IgD-negative memory B cell (primary cell): ENCODE measurements around the gene PPL. TPM values are rescaled to one million over a fixed set of nuclear protein-coding genes. Genes with fewer than 3 reads are reported as not detected.
"Not testable (repeated sequence)": the region's sequence is repeated elsewhere in the genome, so short reads cannot be mapped to it uniquely, and the experiment has no call there.

Experiments used
- H3K27ac Mint-ChIP-seq, 3 donors: one replicate each; pipeline ENCODE4 v1.8.0; 2020 to 2022; ENCODE audit warnings: mild to moderate bottlenecking in 3 of 3, mixed read lengths in 3 of 3, moderate library complexity in 1 of 3
- H3K27me3 Mint-ChIP-seq: one replicate; pipeline ENCODE4 v1.8.0; 2021; ENCODE audit warnings: mixed read lengths
- H3K36me3 Mint-ChIP-seq: one replicate; pipeline ENCODE4 v1.8.0; 2020; ENCODE audit warnings: mild to moderate bottlenecking, mixed read lengths
- H3K4me1 Mint-ChIP-seq, 3 donors: one replicate each; pipeline ENCODE4 v1.8.0; 2020 to 2022; ENCODE audit warnings: mixed read lengths in 3 of 3, mild to moderate bottlenecking in 1 of 3
- H3K4me3 Mint-ChIP-seq, 4 donors: one replicate each; pipeline ENCODE4 v1.8.0; 2020 to 2022; ENCODE audit warnings: mild to moderate bottlenecking in 4 of 4, mixed read lengths in 4 of 4, moderate library complexity in 3 of 4
- H3K9me3 Mint-ChIP-seq, 3 donors: one replicate each; pipeline ENCODE4 v1.8.0; 2020 to 2021; ENCODE audit warnings: mixed read lengths in 3 of 3, mild to moderate bottlenecking in 1 of 3
- polyA plus RNA-seq: library from polyadenylated mRNA; unstranded; fragments of 300-500 nt; fragmentation: Illumina TruSeq; gene quantifications from one replicate; pipeline ENCODE4 v1.2.3, GENCODE V29; 2021

PPL gene
- 0.55 TPM for polyA plus RNA-seq

- H3K4me1 Mint-ChIP-seq: peaks cover 0 to 6% (median 0%) of the 10 kb centered on the region in 3 donors
- H3K36me3 Mint-ChIP-seq: no peaks in the 10 kb centered on the region
- peaks cover 0 to 1% (median 0%) of the 10 kb centered on the region in 3 donors for H3K9me3 Mint-ChIP-seq
- H3K27ac Mint-ChIP-seq: no peak within 1 kb of the TSS
- H3K4me3 Mint-ChIP-seq: peak within 1 kb of the TSS; percentile 22 to 84 (median 75)
- peaks cover 36% of the 10 kb centered on the region for H3K27me3 Mint-ChIP-seq
Measured at GRCh38 chr16:4936991-4937781, at the start of gene PPL. Gene PPL (minus strand): TSS chr16:4937148. CDS start chr16:4937045, 103 bp downstream.

DNA sequence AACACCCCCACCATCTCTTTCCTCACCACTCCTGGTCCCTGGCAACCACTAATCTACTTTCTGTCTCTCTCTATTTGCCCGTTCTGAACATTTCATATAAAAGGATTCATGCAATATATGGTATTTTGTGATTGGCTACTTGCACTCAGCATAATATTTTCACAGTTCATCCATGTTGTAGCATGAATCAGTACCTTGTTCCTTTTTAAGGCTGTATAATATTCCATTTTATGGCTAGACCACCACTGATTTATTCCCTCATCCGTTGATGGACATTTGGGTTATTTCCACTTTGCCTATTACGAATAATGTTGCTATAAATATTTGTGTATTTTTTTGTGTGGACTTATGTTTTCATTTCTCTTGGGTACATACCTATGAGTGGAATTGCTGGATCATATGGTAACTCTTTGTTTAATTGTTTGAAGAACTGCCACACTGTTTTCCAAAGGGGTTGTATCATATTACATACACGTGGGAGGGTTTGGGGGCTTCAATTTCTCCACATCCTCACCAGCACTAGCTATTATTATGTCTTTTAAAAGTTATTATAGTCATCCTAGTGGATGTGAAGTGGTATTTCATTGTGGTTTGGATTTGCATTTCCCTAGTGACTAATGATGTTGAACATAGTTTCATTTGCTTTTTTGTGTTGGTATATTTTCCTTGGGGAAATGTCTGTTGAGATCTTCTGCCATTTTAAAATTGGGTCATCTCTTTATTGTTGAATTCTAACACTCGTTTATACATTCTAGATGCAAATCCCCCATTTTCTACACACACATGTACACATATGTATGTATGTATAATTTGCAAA is 47.4 kb upstream of the PPL start:
- Mint-ChIP-seq H3K27ac (no peak overlapping the region), H3K27me3 (peaks cover 31% of the 10 kb centered on the region), H3K4me1 (no peaks in the 10 kb centered on the region), H3K9me3 (peaks cover 4 to 12% (median 8%) of the 10 kb centered on the region in 3 donors), H3K4me3 (no peak overlapping the region), H3K36me3 (peaks cover 2% of the 10 kb centered on the region)

DNA sequence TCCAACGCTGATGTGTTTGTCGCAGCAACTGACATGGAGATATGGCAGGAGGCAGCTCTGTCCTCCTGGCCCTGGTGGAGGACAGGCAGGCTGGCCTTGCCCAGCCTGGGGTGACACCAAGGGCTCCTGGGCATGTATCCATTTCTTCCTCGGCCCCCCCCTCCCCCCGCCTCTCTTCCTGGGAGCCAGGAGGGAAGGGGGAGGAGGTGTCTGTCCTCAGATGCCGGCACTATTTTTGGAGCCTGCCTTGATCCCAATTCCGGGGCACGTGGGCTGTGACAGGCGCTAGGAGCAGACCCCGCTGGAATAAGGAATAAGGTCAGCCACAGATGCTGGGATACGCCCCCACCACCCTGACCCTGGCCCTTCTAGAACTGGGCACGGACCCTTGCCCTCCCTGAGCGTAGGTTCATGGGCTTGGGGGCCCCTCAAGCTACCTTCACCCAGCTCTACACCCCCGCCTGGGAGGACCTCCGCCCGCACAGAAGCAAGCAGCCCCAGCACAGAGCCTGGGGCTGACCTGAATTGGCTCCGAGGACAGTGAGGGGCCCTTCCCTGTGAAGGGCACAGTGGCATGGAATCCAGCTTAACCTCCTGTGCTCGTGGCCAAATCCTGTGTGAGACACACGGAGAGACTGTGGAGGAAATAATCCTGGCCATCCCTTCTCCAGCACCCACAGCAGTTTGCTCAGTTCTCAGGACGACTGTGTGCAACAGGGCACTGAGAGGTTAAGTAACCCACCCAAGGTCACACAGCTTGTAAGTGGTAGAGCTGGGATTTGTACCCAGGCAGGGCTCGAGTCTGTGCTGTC is 45.3 kb upstream of the PPL start:
- no peaks in the 10 kb centered on the region for H3K36me3 Mint-ChIP-seq
- peaks cover 4 to 11% (median 7%) of the 10 kb centered on the region in 3 donors for H3K9me3 Mint-ChIP-seq
- H3K4me3 Mint-ChIP-seq: no peak overlapping the region

GRCh38 chr16:4981473-4981872 is 44.5 kb upstream of the PPL start:
- H3K4me3 Mint-ChIP-seq: no peak overlapping the region
- H3K36me3 Mint-ChIP-seq: no peaks in the 10 kb centered on the region
- H3K27me3 Mint-ChIP-seq: peaks cover 7% of the 10 kb centered on the region
- peaks cover 4 to 10% (median 7%) of the 10 kb centered on the region in 3 donors for H3K9me3 Mint-ChIP-seq
- peak overlapping the region in 1 of 3 donors; percentile 27 for H3K27ac Mint-ChIP-seq
- H3K4me1 Mint-ChIP-seq: no peaks in the 10 kb centered on the region

More for the DNA sequence above, 45.3 kb upstream of the PPL start:
- peaks cover 13% of the 10 kb centered on the region for H3K27me3 Mint-ChIP-seq
- no peaks in the 10 kb centered on the region for H3K4me1 Mint-ChIP-seq
- H3K27ac Mint-ChIP-seq: no peak overlapping the region

GRCh38 chr16:4980691-4981090 is 43.7 kb upstream of the PPL start:
- Mint-ChIP-seq H3K27me3 (peaks cover 3% of the 10 kb centered on the region), H3K4me3 (no peak overlapping the region), H3K27ac (no peak overlapping the region), H3K4me1 (peaks cover 4 to 7% (median 6%) of the 10 kb centered on the region in 3 donors), H3K36me3 (no peaks in the 10 kb centered on the region), H3K9me3 (peaks cover 2 to 8% (median 3%) of the 10 kb centered on the region in 3 donors)

- Mint-ChIP-seq H3K27ac (no peak overlapping the region), H3K36me3 (no peaks in the 10 kb centered on the region), H3K9me3 (peaks cover 2 to 8% (median 3%) of the 10 kb centered on the region in 3 donors), H3K4me1 (peaks cover 7 to 11% (median 10%) of the 10 kb centered on the region in 3 donors), H3K27me3 (peaks cover 3% of the 10 kb centered on the region), H3K4me3 (no peak overlapping the region)
Measured at GRCh38 chr16:4979736-4980660, 43.0 kb upstream of the PPL start.

- peaks cover 7 to 11% (median 10%) of the 10 kb centered on the region in 3 donors for H3K4me1 Mint-ChIP-seq
- H3K27ac Mint-ChIP-seq: no peak overlapping the region
- H3K4me3 Mint-ChIP-seq: no peak overlapping the region
- peaks cover 3% of the 10 kb centered on the region for H3K27me3 Mint-ChIP-seq
- no peaks in the 10 kb centered on the region for H3K36me3 Mint-ChIP-seq
- peaks cover 0 to 5% (median 0%) of the 10 kb centered on the region in 3 donors for H3K9me3 Mint-ChIP-seq
Measured at GRCh38 chr16:4979164-4979563, 42.2 kb upstream of the PPL start.

DNA sequence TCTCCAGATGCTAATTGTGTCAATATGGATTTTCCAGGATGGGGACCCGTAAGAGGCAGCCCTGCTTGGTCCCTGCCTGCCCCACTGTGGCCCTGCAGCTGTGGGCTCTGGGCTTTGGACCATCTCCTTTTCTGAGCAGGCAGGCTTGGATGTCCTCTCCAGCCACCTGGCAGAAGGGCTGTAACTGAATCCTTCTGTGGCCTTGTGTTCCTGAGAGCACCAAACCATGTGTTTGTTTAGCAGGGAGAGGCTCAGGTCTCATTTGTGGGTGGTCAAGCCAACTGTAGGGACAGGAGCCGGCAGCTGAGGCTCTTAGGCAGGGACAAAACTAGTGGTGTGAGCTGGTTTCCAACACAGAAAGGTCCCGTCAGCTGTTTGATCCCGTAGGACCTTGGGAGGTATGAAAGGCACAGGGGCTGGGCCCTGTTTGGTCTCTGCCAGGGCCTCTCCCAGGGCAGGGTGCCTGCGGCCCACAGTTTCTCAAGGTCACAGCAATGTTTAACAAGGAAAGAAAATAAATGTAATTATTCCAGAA is 39.7 kb upstream of the PPL start:
- Mint-ChIP-seq H3K27ac (no peak overlapping the region), H3K36me3 (no peaks in the 10 kb centered on the region), H3K9me3 (peaks cover 0 to 3% (median 3%) of the 10 kb centered on the region in 3 donors), H3K27me3 (peaks cover 8% of the 10 kb centered on the region), H3K4me3 (no peak overlapping the region), H3K4me1 (peaks cover 7 to 11% (median 10%) of the 10 kb centered on the region in 3 donors)

- peak overlapping the region in 1 of 4 donors; percentile 69 for H3K4me3 Mint-ChIP-seq
- H3K9me3 Mint-ChIP-seq: peaks cover 0 to 3% (median 3%) of the 10 kb centered on the region in 3 donors
- no peaks in the 10 kb centered on the region for H3K36me3 Mint-ChIP-seq
- H3K27ac Mint-ChIP-seq: no peak overlapping the region
- H3K27me3 Mint-ChIP-seq: peaks cover 8% of the 10 kb centered on the region
- peaks cover 7 to 11% (median 10%) of the 10 kb centered on the region in 3 donors for H3K4me1 Mint-ChIP-seq
Measured at GRCh38 chr16:4976079-4976478, 39.1 kb upstream of the PPL start.

- Mint-ChIP-seq H3K9me3 (peaks cover 0 to 3% (median 0%) of the 10 kb centered on the region in 3 donors), H3K36me3 (no peaks in the 10 kb centered on the region), H3K4me3 (no peak overlapping the region), H3K27ac (no peak overlapping the region), H3K4me1 (peaks cover 7 to 11% (median 10%) of the 10 kb centered on the region in 3 donors), H3K27me3 (peaks cover 14% of the 10 kb centered on the region)
Measured at GRCh38 chr16:4972938-4973587, 36.1 kb upstream of the PPL start.

GRCh38 chr16:4970010-4970409 is 33.1 kb upstream of the PPL start:
- Mint-ChIP-seq H3K4me1 (no peaks in the 10 kb centered on the region), H3K4me3 (no peak overlapping the region), H3K27me3 (peaks cover 14% of the 10 kb centered on the region), H3K27ac (no peak overlapping the region), H3K36me3 (no peaks in the 10 kb centered on the region), H3K9me3 (peaks cover 0 to 3% (median 0%) of the 10 kb centered on the region in 3 donors)

GRCh38 chr16:4968879-4969483 is 32.0 kb upstream of the PPL start:
- Mint-ChIP-seq H3K4me1 (no peaks in the 10 kb centered on the region), H3K36me3 (no peaks in the 10 kb centered on the region), H3K4me3 (no peak overlapping the region), H3K27me3 (peaks cover 14% of the 10 kb centered on the region), H3K9me3 (peaks cover 0 to 3% (median 0%) of the 10 kb centered on the region in 3 donors), H3K27ac (no peak overlapping the region)

DNA sequence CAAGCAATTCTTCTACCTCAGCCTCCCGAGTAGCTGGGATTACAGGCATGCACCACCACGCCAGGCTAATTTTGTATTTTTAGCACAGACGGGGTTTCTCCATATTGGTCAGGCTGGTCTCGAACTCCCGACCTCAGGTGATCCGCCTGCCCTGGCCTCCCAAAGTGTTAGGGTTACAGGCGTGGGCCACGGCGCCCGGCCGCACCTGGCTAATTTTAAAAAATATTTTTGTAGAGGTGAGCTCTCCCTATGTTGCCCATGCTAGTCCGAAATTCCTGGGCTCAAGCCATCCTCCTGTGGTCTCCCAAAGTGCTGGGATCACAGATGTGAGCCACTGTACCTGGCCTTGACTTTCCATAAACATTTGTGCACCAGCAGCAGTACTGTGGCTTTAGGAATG is 31.3 kb upstream of the PPL start:
- peaks cover 14% of the 10 kb centered on the region for H3K27me3 Mint-ChIP-seq
- not testable (repeated sequence) for H3K4me1 Mint-ChIP-seq, H3K4me3 Mint-ChIP-seq, H3K9me3 Mint-ChIP-seq, H3K27ac Mint-ChIP-seq, H3K36me3 Mint-ChIP-seq
